Thyroid gland (tissue), 4 donors: ENCODE measurements around the gene PNMA8C. TPM values are rescaled to one million over a fixed set of nuclear protein-coding genes. Genes with fewer than 3 reads are reported as not detected.

ENCODE experiments used
- DNase-seq, 2 donors: peaks; one replicate each; pipeline ENCODE4 v3.0.0-alpha.2; 2019
- H3K27ac ChIP-seq, 3 donors: fragments of 200-600 bp; sonication (generic); 1 replicate in 2 of 3; 2 replicates in 1 of 3; pipeline ENCODE4 v1.5.1; 2016 to 2019; ENCODE audit warnings: mild to moderate bottlenecking in 1 of 3, moderate library complexity in 1 of 3
- H3K27me3 ChIP-seq: fragments of 200-600 bp; sonication (generic); one replicate; pipeline ENCODE4 v1.5.1; 2019
- H3K36me3 ChIP-seq, 2 donors: fragments of 200-600 bp; sonication (generic); one replicate each; pipeline ENCODE4 v1.5.1; 2016 to 2019
- H3K4me1 ChIP-seq, 2 donors: fragments of 200-600 bp; sonication (generic); one replicate each; pipeline ENCODE4 v1.5.1; 2017 to 2019
- H3K4me3 ChIP-seq, 3 donors: fragments of 200-600 bp; sonication (generic); replicated peaks in 1 of 3; 1 replicate in 2 of 3; 2 replicates in 1 of 3; pipeline ENCODE4 v1.5.1; 2016; ENCODE audit warnings: mild to moderate bottlenecking in 1 of 3
- H3K9me3 ChIP-seq: fragments of 200-600 bp; sonication (generic); one replicate; pipeline ENCODE4 v1.5.1; 2017
- CTCF ChIP-seq, 6 experiments: fragments of 200-600 bp in 3 of 6; fragments of 450-650 bp in 3 of 6; sonication (generic) in 3 of 6; IDR thresholded peaks; one replicate each; pipeline ENCODE4 v1.5.1; 2016 to 2019; ENCODE audit warnings: antibody characterized with exemption in 6 of 6, mild to moderate bottlenecking in 2 of 6, inconsistent platforms in 1 of 6, moderate library complexity in 1 of 6
- POLR2A ChIP-seq, 2 donors: fragments of 450-650 bp; IDR thresholded peaks; one replicate each; pipeline ENCODE4 v1.6.1; 2017; ENCODE audit warnings: antibody characterized with exemption in 2 of 2, mild to moderate bottlenecking in 2 of 2, moderate library complexity in 1 of 2
- WGBS, 2 donors: methylation state at CpG; one replicate each; pipeline ENCODE4 v1.1.5; 2017; 5-methylcytosine and 5-hydroxymethylcytosine counted together
- intact Hi-C: fragments of 100-400 bp; cut with DNase I; formaldehyde crosslinking; loops from one replicate; pipeline ENCODE4 v1.15.1; 2023
- total RNA-seq, 4 donors: library from RNA; depleted of rRNA; stranded (reverse); fragments of >200 nt; gene quantifications; one replicate each; pipeline ENCODE4 v1.2.3, GENCODE V29; 2016

Gene PNMA8C
- total RNA-seq, 4 donors from 2014 or later, result 0.11 TPM; not detected in 3

- intact Hi-C loops, result loop anchor here (10.0 kb wide), 1 partner anchor 107 kb away; no protein-coding TSS in a partner anchor
- no peak overlapping the region for H3K27ac ChIP-seq
- no peaks in the 10 kb centered on the region for H3K9me3 ChIP-seq
- H3K4me1 ChIP-seq, result no peaks in the 10 kb centered on the region
- 90 to 92% methylated on average over 16 to 31 of the region's 33 CpGs for WGBS, 2 donors
- no peak overlapping the region for H3K4me3 ChIP-seq
- H3K27me3 ChIP-seq, result no peaks in the 10 kb centered on the region
- peaks cover 34 to 43% of the 10 kb centered on the region in 2 donors for H3K36me3 ChIP-seq
- no peak for TF ChIP-seq CTCF (IDR thresholded peaks at IDR 0.05)
- TF ChIP-seq POLR2A (IDR thresholded peaks at IDR 0.05), result no peak
- DNase-seq, result no peak
Observed at GRCh38 chr19:46391296-46392251, 37.2 kb downstream of the PNMA8C start.

GRCh38 chr19:46390866-46391265 is 37.9 kb downstream of the PNMA8C start:
- H3K27ac ChIP-seq, result no peak overlapping the region
- TF ChIP-seq POLR2A (IDR thresholded peaks at IDR 0.05), result no peak
- no peaks in the 10 kb centered on the region for H3K27me3 ChIP-seq
- no peaks in the 10 kb centered on the region for H3K4me1 ChIP-seq
- no peaks in the 10 kb centered on the region for H3K9me3 ChIP-seq
- intact Hi-C loops, result loop anchor here (10.0 kb wide), 1 partner anchor 106 kb away; no protein-coding TSS in a partner anchor
- DNase-seq, result no peak
- WGBS, 2 donors, result 92 to 94% methylated on average over 10 to 12 of the region's 18 CpGs
- no peak overlapping the region for H3K4me3 ChIP-seq
- H3K36me3 ChIP-seq, result peaks cover 34 to 44% of the 10 kb centered on the region in 2 donors

GRCh38 chr19:46390121-46390858 is 38.4 kb downstream of the PNMA8C start:
- Histone ChIP-seq H3K27me3 (no peaks in the 10 kb centered on the region), H3K4me3 (no peak overlapping the region), H3K4me1 (no peaks in the 10 kb centered on the region), H3K27ac (no peak overlapping the region), H3K9me3 (no peaks in the 10 kb centered on the region), H3K36me3 (peaks cover 34 to 44% of the 10 kb centered on the region in 2 donors)
- TF ChIP-seq CTCF (IDR thresholded peaks at IDR 0.05) (no peak), POLR2A (IDR thresholded peaks at IDR 0.05) (no peak)
- intact Hi-C loops, result loop anchor here (10.0 kb wide), 1 partner anchor 105 kb away; no protein-coding TSS in a partner anchor
- 95 to 97% methylated on average over 6 to 15 of the region's 16 CpGs for WGBS, 2 donors
- DNase-seq, result no peak

- TF ChIP-seq POLR2A (IDR thresholded peaks at IDR 0.05), result no peak
- no peak for TF ChIP-seq CTCF (IDR thresholded peaks at IDR 0.05)
Observed at GRCh38 chr19:46388311-46389095, 40.2 kb downstream of the PNMA8C start.

GRCh38 chr19:46387713-46388130 is 41.0 kb downstream of the PNMA8C start:
- Histone ChIP-seq H3K27ac (no peak overlapping the region), H3K4me3 (no peak overlapping the region), H3K27me3 (no peaks in the 10 kb centered on the region), H3K36me3 (peaks cover 46 to 67% of the 10 kb centered on the region in 2 donors), H3K9me3 (no peaks in the 10 kb centered on the region), H3K4me1 (no peaks in the 10 kb centered on the region)
- DNase-seq, result no peak
- 95 to 98% methylated on average over 8 to 10 of the region's 10 CpGs for WGBS, 2 donors
- TF ChIP-seq POLR2A (IDR thresholded peaks at IDR 0.05) (no peak), CTCF (IDR thresholded peaks at IDR 0.05) (no peak)
- intact Hi-C loops, result no loop called here

More at GRCh38 chr19:46388311-46389095, 40.2 kb downstream of the PNMA8C start:
- no peak for DNase-seq
- no peak overlapping the region for H3K4me3 ChIP-seq
- H3K4me1 ChIP-seq, result no peaks in the 10 kb centered on the region
- 91 to 93% methylated on average over 16 to 25 of the region's 25 CpGs for WGBS, 2 donors
- intact Hi-C loops, result no loop called here
- H3K27me3 ChIP-seq, result no peaks in the 10 kb centered on the region
- no peak overlapping the region for H3K27ac ChIP-seq
- no peaks in the 10 kb centered on the region for H3K9me3 ChIP-seq
- peaks cover 46 to 59% of the 10 kb centered on the region in 2 donors for H3K36me3 ChIP-seq
